ENCODE results near the gene ATP9B.
"Not testable (repeated sequence)": the region's sequence is repeated elsewhere in the genome, so short reads cannot be mapped to it uniquely, and the experiment has no call there.

Gene ATP9B

GRCh38 chr18:79246309-79247108, 177.3 kb downstream of the ATP9B start:
- peak; percentile 60 for DNase-seq

DNA sequence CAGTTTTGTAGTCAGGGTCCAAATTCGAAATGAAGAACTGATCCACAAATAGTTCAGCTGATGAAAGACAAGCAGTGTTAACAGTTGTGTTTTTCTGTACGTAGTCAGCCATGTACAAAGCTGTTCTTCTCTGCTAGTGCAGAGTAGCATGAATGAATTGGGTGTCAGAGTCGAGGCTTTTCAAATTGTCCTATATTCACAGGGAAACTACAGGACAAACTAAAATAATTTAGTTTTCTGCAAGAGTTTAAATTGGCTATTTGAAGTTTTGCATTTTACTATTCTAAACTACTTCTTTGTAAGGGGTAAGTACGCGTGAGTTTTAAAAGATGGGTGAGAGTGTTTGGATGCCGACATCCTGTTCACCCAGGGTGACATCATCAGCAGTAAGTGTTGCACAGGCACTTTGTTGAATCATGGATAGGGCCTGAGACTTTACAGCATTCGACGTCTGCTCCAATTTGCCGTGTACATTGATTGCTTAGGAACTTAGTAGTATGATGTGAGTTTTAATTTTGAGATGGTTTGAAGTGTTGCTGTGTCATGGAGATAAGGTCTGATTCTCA, 179.4 kb downstream of the ATP9B start:
- no peak for DNase-seq

DNA sequence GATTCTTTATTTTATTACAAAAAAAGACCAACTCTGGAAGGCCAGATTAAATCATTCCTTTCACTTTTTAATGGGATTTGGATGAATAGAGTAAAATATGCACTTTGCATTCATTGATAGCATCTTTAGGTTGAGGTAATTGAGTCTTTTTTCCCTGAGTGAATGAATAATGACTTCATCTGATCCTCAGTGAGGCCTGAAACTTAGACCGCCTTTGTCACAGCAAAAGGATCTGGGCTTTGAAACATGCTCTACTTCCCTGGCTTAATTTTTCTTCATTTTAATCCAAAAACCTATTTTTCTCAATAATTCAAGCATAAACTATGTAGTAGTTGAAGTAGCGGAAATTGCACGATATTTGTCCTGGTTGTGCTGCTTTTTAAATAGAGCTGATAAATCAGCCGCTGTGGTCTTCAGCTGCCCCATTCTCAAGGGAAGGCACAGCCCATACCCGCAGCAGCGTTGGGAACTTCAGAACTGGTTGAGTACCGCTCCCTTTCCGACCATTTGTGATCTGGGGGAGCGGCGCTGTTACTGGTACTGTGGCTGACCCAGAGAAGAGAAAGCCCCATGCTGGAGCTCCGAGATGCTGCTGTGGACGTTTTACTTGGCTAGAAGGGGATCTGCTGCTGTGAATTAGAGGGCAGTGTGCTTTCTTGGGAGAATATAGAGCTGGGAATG, 181.2 kb downstream of the ATP9B start:
- no peak for DNase-seq

- DNase-seq = no peak
Observed at GRCh38 chr18:79251021-79251420, 181.8 kb downstream of the ATP9B start.

DNA sequence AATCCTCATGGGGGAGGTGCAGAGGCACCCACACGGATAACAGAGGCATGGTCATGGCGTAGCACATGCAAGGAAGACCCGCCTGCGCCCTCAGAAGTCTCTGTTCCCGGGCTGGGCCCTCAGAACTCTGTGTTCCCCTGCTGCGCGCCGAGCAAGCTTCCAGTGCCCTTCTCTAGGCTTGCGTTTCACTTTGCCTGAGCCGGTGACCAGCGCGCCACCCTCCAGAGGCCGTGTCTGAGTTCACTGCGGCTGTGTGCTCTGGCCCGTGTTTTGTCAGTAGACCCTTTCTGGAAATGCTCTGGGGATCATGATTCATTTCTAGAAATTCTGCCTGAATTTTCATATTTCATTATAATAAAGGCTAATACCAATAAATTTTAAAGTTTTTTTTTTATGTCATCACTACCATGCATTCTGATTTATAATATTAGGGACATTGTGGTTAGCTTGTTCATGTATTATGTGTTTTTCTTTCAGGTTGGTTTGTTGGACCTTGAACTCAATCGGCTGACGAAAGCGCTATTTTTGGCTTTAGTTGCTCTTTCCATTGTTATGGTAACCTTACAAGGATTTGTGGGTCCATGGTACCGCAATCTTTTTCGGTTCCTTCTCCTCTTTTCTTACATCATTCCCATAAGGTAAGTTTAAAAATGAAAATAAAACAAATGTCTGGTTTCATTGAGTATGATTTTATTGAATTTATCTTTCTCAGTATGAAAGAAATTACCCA, 183.9 kb downstream of the ATP9B start:
- DNase-seq = no peak

DNA sequence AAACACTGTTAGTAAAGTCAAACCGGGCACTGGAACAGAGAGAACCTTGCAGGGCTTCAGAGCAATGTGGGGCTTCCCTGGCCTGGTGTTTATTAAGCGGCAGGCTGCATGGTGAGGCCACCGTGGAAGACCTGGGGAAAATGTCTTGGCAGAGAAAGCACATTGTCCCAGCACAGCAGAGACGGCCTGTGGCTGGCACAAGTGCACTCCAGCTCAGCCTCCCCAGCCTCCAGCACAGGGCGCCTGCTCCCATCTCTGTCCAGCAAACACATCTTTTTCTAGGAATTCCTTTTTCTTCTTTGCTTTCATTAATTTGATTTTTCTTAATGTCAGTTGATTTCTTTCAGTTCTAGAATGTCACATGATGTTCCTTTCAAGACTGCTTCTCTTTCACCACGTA, 188.3 kb downstream of the ATP9B start:
- DNase-seq = no peak

DNA sequence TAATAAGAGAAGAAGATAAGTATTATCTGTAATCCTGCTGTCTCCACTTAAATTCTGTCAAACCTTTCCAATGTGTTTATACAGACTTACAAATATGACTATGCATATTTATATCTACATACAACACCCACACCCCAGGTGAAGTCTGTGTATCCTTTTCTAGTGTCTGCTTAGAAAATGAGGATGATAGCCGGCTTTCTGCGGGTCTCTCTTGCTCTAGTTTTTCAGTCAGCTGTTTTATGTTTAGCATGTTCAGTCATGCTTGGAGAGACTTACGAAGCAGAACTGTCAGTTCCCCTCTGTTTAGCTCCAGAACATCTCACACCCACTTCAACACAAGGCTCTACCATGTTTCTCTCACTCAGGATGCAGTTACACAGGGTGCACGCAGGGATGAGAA, 189.3 kb downstream of the ATP9B start:
- no peak for DNase-seq

DNA sequence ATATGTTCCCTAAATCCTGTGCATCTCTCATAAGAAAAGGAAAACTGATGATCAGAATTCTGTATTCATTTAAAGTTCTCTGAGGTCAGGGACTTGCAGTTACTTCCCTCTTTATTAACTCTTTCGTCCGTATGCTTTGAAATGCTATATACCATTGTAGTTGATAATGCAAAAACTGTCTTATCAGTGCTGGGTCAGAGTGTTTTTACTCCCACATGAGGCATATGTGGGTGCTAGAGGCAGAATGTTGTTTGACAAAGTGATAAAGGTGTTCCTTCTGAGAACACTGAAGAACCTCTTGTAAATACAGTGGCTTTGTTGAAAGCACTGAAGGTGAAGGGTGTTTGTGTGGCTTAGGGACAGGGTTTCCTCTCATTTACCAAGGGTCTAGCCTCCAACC, 190.0 kb downstream of the ATP9B start:
- DNase-seq = no peak

DNA sequence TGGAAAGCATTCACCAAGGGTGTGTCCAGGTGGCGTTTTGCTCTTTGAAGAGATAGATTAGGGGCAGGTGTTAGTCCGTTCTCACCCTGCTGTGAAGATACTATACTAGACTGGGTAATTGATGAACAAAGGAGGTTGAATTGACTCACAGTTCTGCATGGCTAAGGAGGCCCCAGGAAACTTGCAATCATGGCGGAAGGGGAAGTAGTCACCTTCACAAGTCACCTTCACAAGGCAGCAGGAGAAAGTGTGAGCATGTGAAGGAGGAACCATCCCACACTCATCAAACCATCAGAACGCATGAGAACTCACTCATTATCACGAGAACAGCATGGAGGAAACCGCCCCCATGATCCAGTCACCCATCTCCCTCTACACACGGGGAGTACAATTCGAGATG, 190.8 kb downstream of the ATP9B start:
- DNase-seq = no peak

DNA sequence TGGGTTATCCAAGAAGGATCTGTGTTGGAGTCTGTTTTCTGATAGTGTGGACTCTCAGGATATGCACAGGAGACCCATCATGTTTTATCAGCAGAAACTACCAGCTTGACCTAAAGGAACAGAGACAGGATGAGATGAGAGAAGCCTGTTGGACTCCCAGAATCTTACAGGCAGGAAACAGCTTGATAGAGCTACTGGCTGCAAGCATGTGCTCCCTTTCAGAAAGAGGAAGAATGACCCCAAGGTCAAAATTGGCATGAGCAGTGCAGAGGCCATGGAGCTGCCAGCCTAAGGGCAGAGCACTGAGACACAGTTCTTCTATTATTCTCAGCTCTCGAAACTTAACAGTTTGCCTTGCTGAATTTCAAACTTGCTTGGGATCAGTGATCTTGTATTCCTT, 191.3 kb downstream of the ATP9B start:
- peak; percentile 12 for DNase-seq

DNA sequence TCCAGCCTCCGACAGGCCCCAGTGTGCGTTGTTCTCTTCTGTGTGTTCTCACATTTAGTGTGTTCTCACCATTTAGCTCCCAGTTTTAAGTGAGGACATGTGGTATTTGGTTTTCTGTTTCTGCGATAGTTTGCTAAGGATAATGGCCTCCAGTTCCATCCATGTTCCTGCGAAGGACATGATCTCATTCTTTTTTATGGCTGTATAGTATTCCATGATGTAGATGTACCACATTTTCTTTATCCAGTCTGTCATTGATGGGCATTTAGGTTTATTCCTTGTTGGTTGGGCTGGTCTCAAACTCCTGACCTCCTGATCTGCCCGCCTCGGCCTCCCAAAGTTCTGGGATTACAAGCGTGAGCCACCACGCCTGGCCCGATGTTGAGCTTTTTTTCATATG, 195.9 kb downstream of the ATP9B start:
- not testable (repeated sequence) for DNase-seq

- DNase-seq = not testable (repeated sequence)
Observed at GRCh38 chr18:79271812-79272211, 202.6 kb downstream of the ATP9B start.

GRCh38 chr18:79272916-79273315, 203.7 kb downstream of the ATP9B start:
- no peak for DNase-seq

- DNase-seq = no peak
Observed at GRCh38 chr18:79274823-79275222, 205.6 kb downstream of the ATP9B start.

- DNase-seq = no peak
Observed at GRCh38 chr18:79275461-79275860, 206.3 kb downstream of the ATP9B start.

DNA sequence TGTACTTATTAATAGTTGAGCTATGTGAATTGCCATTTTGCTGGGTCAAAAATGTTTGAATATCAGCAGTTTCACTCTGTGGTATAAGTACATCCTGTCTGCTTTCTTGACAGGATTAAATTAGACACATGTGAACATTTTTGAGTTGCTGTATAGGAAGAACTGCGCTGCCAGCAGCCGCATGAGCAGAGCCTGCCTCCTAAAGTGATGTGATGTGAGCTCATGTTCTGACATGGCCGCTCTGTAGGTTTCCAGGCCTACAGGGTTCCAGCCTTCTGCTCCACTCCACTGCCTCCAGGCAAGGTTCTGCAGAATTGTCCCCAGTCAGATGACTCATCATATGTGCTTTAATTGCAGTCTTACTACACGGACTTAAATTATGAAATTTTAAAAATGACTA, 206.8 kb downstream of the ATP9B start:
- DNase-seq = peak; percentile 41

GRCh38 chr18:79278896-79279295, 209.7 kb downstream of the ATP9B start:
- DNase-seq = no peak

- DNase-seq = no peak
Observed at GRCh38 chr18:79283131-79283810, 214.1 kb downstream of the ATP9B start.

GRCh38 chr18:79283929-79284328, 214.7 kb downstream of the ATP9B start:
- DNase-seq = no peak

DNA sequence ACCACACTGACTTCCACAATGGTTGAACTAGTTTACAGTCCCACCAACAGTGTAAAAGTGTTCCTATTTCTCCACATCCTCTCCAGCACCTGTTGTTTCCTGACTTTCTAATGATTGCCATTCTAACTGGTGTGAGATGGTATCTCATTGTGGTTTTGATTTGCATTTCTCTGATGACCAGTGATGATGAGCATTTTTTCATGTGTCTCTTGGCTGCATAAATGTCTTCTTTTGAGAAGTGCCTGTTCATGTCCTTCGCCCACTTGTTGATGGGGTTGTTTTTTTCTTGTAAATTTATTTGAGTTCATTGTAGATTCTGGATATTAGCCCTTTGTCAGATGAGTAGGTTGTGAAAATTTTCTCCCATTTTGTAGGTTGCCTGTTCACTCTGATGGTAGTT, 216.0 kb downstream of the ATP9B start:
- not testable (repeated sequence) for DNase-seq

- DNase-seq = not testable (repeated sequence)
Observed at GRCh38 chr18:79290409-79290808, 221.2 kb downstream of the ATP9B start.

GRCh38 chr18:79290876-79291275, 221.7 kb downstream of the ATP9B start:
- no peak for DNase-seq

DNA sequence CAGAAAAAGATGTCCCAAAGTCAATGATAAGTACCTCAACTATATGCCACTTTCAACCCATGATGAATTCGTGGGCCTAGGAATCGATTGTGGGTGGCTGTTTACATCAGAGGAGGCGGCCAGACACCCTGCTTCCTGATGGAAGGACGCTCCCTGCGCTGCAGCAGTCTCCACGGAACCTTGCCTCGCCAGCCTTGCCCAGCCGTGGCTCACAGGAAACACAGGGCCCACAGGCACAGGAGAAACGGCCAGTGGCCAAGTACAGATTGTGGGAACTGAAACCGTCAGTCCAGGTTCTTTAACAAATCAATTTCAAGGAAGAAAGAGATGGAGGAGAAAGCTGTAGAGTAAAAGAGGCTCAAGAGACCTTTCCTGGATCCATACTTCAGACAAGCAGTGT, 225.0 kb downstream of the ATP9B start:
- no peak for DNase-seq

Measured in GDM1 (cell line).